ENCODE data around the gene NMS.
"Not testable (repeated sequence)": the region's sequence is repeated elsewhere in the genome, so short reads cannot be mapped to it uniquely, and the experiment has no call there.

NMS gene

GRCh38 chr2:100470182-100470581 is at the start of gene NMS:
NMS (plus strand) TSS chr2:100470482; CDS start chr2:100470489, 7 bp downstream.
- DNase-seq (ENCODE audit: low spot score) = no peak

- DNase-seq (ENCODE audit: low spot score) = peak; percentile 58
These were observed 47.8 kb upstream of the NMS start for GRCh38 chr2:100422320-100423055.

GRCh38 chr2:100423631-100424030 is 46.7 kb upstream of the NMS start:
- DNase-seq (ENCODE audit: low spot score) = no peak

- DNase-seq (ENCODE audit: low spot score) = no peak
These were observed 45.9 kb upstream of the NMS start for GRCh38 chr2:100424277-100424875.

- DNase-seq (ENCODE audit: low spot score) = no peak
These were observed 45.2 kb upstream of the NMS start for GRCh38 chr2:100425107-100425506.

- no peak for DNase-seq (ENCODE audit: low spot score)
These were observed 44.5 kb upstream of the NMS start for GRCh38 chr2:100425573-100426383.

GRCh38 chr2:100426384-100426720 is 43.9 kb upstream of the NMS start:
- no peak for DNase-seq (ENCODE audit: low spot score)

- DNase-seq (ENCODE audit: low spot score) = no peak
These were observed 43.2 kb upstream of the NMS start for GRCh38 chr2:100427111-100427510.

- peak; percentile 79 for DNase-seq (ENCODE audit: low spot score)
These were observed 42.5 kb upstream of the NMS start for GRCh38 chr2:100427627-100428258.

- DNase-seq (ENCODE audit: low spot score) = no peak
These were observed 40.6 kb upstream of the NMS start for GRCh38 chr2:100429726-100430125.

- no peak for DNase-seq (ENCODE audit: low spot score)
These were observed 32.5 kb upstream of the NMS start for GRCh38 chr2:100437751-100438150.

GRCh38 chr2:100446696-100447095 is 23.6 kb upstream of the NMS start:
- DNase-seq (ENCODE audit: low spot score) = no peak

GRCh38 chr2:100451092-100451491 is 19.2 kb upstream of the NMS start:
- DNase-seq (ENCODE audit: low spot score) = no peak

GRCh38 chr2:100451734-100452133 is 18.5 kb upstream of the NMS start:
- DNase-seq (ENCODE audit: low spot score) = no peak

- no peak for DNase-seq (ENCODE audit: low spot score)
These were observed 16.4 kb upstream of the NMS start for GRCh38 chr2:100453853-100454252.

- DNase-seq (ENCODE audit: low spot score) = not testable (repeated sequence)
These were observed 13.9 kb upstream of the NMS start for GRCh38 chr2:100456357-100456756.

GRCh38 chr2:100460904-100461530 is 9.3 kb upstream of the NMS start:
- no peak for DNase-seq (ENCODE audit: low spot score)

GRCh38 chr2:100470898-100471514 is 724 bp downstream of the NMS start:
- no peak for DNase-seq (ENCODE audit: low spot score)

- DNase-seq (ENCODE audit: low spot score) = no peak
These were observed 6.3 kb downstream of the NMS start for GRCh38 chr2:100476606-100477005.

GRCh38 chr2:100482741-100483140 is 12.5 kb downstream of the NMS start:
- peak; percentile 19 for DNase-seq (ENCODE audit: low spot score)

GRCh38 chr2:100483895-100484294 is 13.6 kb downstream of the NMS start:
- DNase-seq (ENCODE audit: low spot score) = no peak

- no peak for DNase-seq (ENCODE audit: low spot score)
These were observed 14.1 kb downstream of the NMS start for GRCh38 chr2:100484390-100484789.
